Heart left ventricle (tissue), 16 donors: ENCODE data around the gene PADI1. TPM values are rescaled to one million over a fixed set of nuclear protein-coding genes. Genes with fewer than 3 reads are reported as not detected.

Experiments
- ATAC-seq, 4 donors: fragments of 200-7000 bp; cut with Tn5 transposase; one replicate each; pipeline ENCODE4 v1.9.1; 2020 to 2022; ENCODE audit warnings: moderate library complexity in 4 of 4, mild to moderate bottlenecking in 3 of 4, moderate number of reproducible peaks in 1 of 4
- DNase-seq, 5 donors: peaks; one replicate each; pipeline ENCODE4 v3.0.0-alpha.2; 2020
- H3K27ac ChIP-seq, 12 donors: fragments of 200-600 bp; sonication (generic) in 4 of 12; one replicate each; pipeline versions ENCODE4 v1.5.0 to v1.8.0; 2016 to 2022; ENCODE audit warnings: mild to moderate bottlenecking in 2 of 12
- H3K27me3 ChIP-seq, 9 donors: fragments of 200-600 bp; sonication (generic) in 2 of 9; one replicate each; pipeline versions ENCODE4 v1.5.1 to v1.8.0; 2016 to 2022; ENCODE audit warnings: mild to moderate bottlenecking in 3 of 9
- H3K36me3 ChIP-seq, 9 donors: fragments of 200-600 bp; sonication (generic) in 2 of 9; one replicate each; pipeline versions ENCODE4 v1.5.0 to v1.8.0; 2018 to 2022; ENCODE audit warnings: mild to moderate bottlenecking in 2 of 9
- H3K4me1 ChIP-seq, 12 donors: fragments of 200-600 bp; sonication (generic) in 4 of 12; one replicate each; pipeline versions ENCODE4 v1.5.0 to v1.8.0; 2016 to 2022; ENCODE audit warnings: mild to moderate bottlenecking in 3 of 12
- H3K4me3 ChIP-seq, 12 donors: fragments of 200-600 bp; sonication (generic) in 4 of 12; one replicate each; pipeline versions ENCODE4 v1.5.0 to v1.8.0; 2017 to 2022; ENCODE audit warnings: mild to moderate bottlenecking in 9 of 12, moderate library complexity in 4 of 12
- H3K9me3 ChIP-seq, 12 donors: fragments of 200-600 bp; sonication (generic) in 4 of 12; one replicate each; pipeline versions ENCODE4 v1.5.0 to v1.8.0; 2016 to 2022; ENCODE audit warnings: mild to moderate bottlenecking in 1 of 12
- POLR2A ChIP-seq, 2 donors: fragments of 450-650 bp; IDR thresholded peaks; one replicate each; pipeline ENCODE4 v1.6.1; 2017; ENCODE audit warnings: antibody characterized with exemption in 2 of 2, mild to moderate bottlenecking in 2 of 2, moderate library complexity in 2 of 2
- WGBS, 4 donors: extraction: QIAGEN DNeasy Blood & Tissue Kit in 2 of 4; methylation state at CpG; one replicate each; pipeline versions ENCODE4 v1.1.5 to v1.1.7; 2013 to 2018; 5-methylcytosine and 5-hydroxymethylcytosine counted together
- intact Hi-C, 10 donors: fragments of 100-400 bp; cut with DNase I; formaldehyde crosslinking; loops; one replicate each; pipeline versions ENCODE4 v1.11.1 to v1.14.2; 2022
- polyA plus RNA-seq, 2 donors: library from polyadenylated mRNA; stranded (reverse); fragments of 200-250 nt; gene quantifications; one replicate each; pipeline ENCODE4 v1.2.3, GENCODE V29; 2013
- total RNA-seq, 9 donors: library from RNA; depleted of rRNA in 2 of 9; stranded (reverse); fragments of >200 nt in 2 of 9; fragmentation: NEBNext Ultra II Directional in 3 of 9; extraction: Animal tissue kit (Norgen Biotek cat#: 25700) in 3 of 9; gene quantifications; one replicate each; pipeline versions ENCODE4 v1.1.0 to v1.2.4, GENCODE V29; 2016 to 2023
- TF ChIP-seq, protein P1 (sequence below), 12 donors: fragments of 200-600 bp; sonication (generic) in 4 of 12; IDR thresholded peaks; one replicate each; pipeline versions ENCODE4 v1.5.0 to v1.8.0; 2018 to 2022; ENCODE audit warnings: antibody characterized with exemption in 12 of 12, mild to moderate bottlenecking in 5 of 12
- donor health status: ischemic (EF 13 %, LVEDD 7.1; RV severe dilation, severe dysfunction).
- donor health status: healthy with polysubstance abuse.
- donor health status: DM: no; HTN: yes; CAD: no.
- donor health status: DM: no; HTN: no; CAD: no.
- donor health status: ischemic (EF 25% LVEDD 6.9; RV normal size, moderate dysfunction).
- donor health status: ischemic (EF 25% LVEDD 5.7; RV mildly dilated, moderate dysfunction).
- donor health status: healthy.
- donor health status: DM: yes; HTN: yes; CAD: no.
- donor health status: ischemic (EF 35%, LVEDD 5.7; RV mildly dilated, moderate dysfunction).
- donor health status: nonischemic (EF 11% LVEDD 7.7; RV severe dilation, severe dysfunction).
- donor health status: DM: yes; HTN: yes; CAD: no.
- donor health status: PGD.
- donor health status: ischemic (EF 29% LVEDD 5.4; RV normal size, mild dysfunction).
- donor health status: nonischemic (EF 23%, LVEDD 6.1; RV moderate dilation, normal function).

PADI1 gene
- total and polyA plus RNA-seq, 11 donors = 0.04 TPM; not detected in 10

DNA sequence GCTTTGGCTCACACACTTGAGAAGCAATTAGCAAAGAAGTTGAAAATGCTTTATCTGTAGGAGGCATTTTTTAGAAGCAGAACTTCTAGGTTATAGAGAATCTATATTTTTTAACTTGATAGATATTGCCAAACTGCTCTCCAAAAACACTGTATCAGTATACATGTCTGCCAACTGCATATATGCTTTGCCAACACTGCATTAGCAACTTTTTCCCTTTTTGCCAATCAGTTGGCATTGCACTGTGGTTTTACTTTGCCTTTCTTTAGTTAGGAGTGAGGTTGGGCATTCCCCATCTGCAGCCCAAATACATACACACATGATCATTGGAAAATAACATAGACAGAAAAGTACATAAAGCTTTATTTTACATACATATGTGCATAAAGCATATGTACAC, 59.0 kb downstream of the PADI1 start:
- ATAC-seq (no peak), DNase-seq (no peak)
- Histone ChIP-seq H3K4me3 (no peak overlapping the region), H3K27me3 (peaks cover 0 to 27% (median 4%) of the 10 kb centered on the region in 9 donors), H3K4me1 (no peaks in the 10 kb centered on the region), H3K36me3 (no peaks in the 10 kb centered on the region), H3K27ac (no peak overlapping the region), H3K9me3 (peaks cover 0 to 10% (median 0%) of the 10 kb centered on the region in 12 donors)
- intact Hi-C loops = no loop called here
- no peak for TF ChIP-seq POLR2A (IDR thresholded peaks at IDR 0.05)
- TF ChIP-seq, protein P1, sequence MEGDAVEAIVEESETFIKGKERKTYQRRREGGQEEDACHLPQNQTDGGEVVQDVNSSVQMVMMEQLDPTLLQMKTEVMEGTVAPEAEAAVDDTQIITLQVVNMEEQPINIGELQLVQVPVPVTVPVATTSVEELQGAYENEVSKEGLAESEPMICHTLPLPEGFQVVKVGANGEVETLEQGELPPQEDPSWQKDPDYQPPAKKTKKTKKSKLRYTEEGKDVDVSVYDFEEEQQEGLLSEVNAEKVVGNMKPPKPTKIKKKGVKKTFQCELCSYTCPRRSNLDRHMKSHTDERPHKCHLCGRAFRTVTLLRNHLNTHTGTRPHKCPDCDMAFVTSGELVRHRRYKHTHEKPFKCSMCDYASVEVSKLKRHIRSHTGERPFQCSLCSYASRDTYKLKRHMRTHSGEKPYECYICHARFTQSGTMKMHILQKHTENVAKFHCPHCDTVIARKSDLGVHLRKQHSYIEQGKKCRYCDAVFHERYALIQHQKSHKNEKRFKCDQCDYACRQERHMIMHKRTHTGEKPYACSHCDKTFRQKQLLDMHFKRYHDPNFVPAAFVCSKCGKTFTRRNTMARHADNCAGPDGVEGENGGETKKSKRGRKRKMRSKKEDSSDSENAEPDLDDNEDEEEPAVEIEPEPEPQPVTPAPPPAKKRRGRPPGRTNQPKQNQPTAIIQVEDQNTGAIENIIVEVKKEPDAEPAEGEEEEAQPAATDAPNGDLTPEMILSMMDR (IDR thresholded peaks at IDR 0.05) = no peak

DNA sequence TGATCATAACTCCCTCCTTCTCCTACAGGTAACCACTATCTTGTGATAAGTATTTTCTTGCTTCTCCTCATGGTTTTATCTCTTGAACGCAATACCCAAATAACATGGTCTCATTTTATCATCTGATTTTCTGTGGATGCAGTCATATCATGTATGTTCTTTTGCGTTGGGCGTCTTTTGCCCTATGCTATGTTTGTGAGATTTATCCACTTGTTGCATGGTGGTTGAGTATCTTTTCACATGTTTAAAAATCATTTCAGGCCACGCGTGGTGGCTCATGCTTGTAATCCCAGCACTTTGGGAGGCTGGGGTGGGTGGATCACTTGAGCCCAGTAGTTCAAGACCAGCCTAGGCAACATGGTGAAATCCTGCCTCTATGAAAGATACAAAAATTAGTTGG, 59.5 kb downstream of the PADI1 start:
- Histone ChIP-seq H3K9me3 (peaks cover 0 to 10% (median 0%) of the 10 kb centered on the region in 12 donors), H3K4me1 (no peaks in the 10 kb centered on the region), H3K4me3 (no peak overlapping the region), H3K36me3 (no peaks in the 10 kb centered on the region), H3K27ac (no peak overlapping the region), H3K27me3 (peaks cover 0 to 22% (median 4%) of the 10 kb centered on the region in 9 donors)
- ATAC-seq (no peak), DNase-seq (no peak)
- intact Hi-C loops = no loop called here
- 71 to 91% (median 83%) methylated on average over 5 of the region's 5 CpGs for WGBS, 4 donors
- TF ChIP-seq, protein P1 (IDR thresholded peaks at IDR 0.05) = no peak
- no peak for TF ChIP-seq POLR2A (IDR thresholded peaks at IDR 0.05)

DNA sequence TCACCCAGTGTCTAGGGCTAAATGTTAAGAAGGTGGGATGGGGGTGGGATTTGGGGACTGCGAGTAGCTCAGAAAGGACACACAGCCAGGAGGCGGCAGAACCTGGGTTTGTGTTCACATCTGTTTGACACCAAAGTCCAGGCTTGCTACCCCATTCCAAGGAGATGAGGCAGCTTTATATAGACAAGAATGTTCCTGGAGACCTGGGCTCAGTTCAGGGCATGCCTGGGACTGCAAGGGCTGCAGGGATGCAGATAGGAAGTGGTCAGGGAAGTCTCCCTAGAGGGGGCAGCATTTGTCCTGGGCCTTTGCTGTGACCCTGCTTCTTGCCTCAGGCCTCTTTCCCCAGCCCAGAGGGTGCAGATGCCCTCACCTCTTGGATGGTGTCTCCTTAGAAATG, 60.2 kb downstream of the PADI1 start:
- no peak overlapping the region for H3K4me3 ChIP-seq
- H3K27ac ChIP-seq = no peak overlapping the region
- peaks cover 0 to 10% (median 0%) of the 10 kb centered on the region in 12 donors for H3K9me3 ChIP-seq
- intact Hi-C loops = no loop called here
- peaks cover 0 to 15% (median 2%) of the 10 kb centered on the region in 9 donors for H3K27me3 ChIP-seq
- ATAC-seq = no peak
- TF ChIP-seq, protein P1 (IDR thresholded peaks at IDR 0.05) = no peak
- TF ChIP-seq POLR2A (IDR thresholded peaks at IDR 0.05) = no peak
- 59 to 85% (median 63%) methylated on average over 2 of the region's 2 CpGs for WGBS, 4 donors
- no peaks in the 10 kb centered on the region for H3K36me3 ChIP-seq
- no peaks in the 10 kb centered on the region for H3K4me1 ChIP-seq
- DNase-seq = no peak

DNA sequence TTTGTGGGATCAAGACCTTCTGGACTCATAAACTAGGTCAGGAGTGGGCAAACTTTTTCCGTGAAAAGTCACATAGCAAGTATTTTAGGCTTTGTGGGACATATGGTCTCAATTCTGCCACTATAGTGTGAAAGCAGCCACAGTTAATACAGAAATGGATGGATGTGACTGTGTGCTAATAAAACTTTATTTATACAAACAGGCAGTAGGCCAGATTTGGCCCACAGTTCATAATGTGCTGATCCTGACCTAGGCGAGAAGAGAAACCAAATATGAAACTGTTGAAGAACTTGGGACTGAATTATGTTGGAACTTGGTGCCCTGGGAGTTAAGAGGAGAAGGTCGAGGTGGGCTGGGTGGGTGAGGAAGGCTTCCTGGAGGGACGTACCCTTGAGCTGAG, 61.0 kb downstream of the PADI1 start:
- Histone ChIP-seq H3K4me1 (no peaks in the 10 kb centered on the region), H3K4me3 (no peak overlapping the region), H3K27ac (no peak overlapping the region), H3K36me3 (no peaks in the 10 kb centered on the region), H3K9me3 (peaks cover 0 to 10% (median 0%) of the 10 kb centered on the region in 12 donors), H3K27me3 (peaks cover 0 to 7% (median 0%) of the 10 kb centered on the region in 9 donors)
- ATAC-seq (no peak), DNase-seq (no peak)
- intact Hi-C loops = no loop called here
- 80 to 86% (median 84%) methylated on average over 4 of the region's 4 CpGs for WGBS, 4 donors
- TF ChIP-seq POLR2A (IDR thresholded peaks at IDR 0.05) = no peak
- TF ChIP-seq, protein P1 (IDR thresholded peaks at IDR 0.05) = no peak
